ENCODE results near the gene PROSER3. TPM values are rescaled to one million over a fixed set of nuclear protein-coding genes. Genes with fewer than 3 reads are reported as not detected.
A peak's percentile ranks its signal among the peaks of the same experiment; 100 is the strongest.

Gene PROSER3
- total and polyA plus RNA-seq, 8 donors, result 7.2 to 19.6 (median 8.6) TPM

GRCh38 chr19:35776102-35776788 lies 18.3 kb downstream of the PROSER3 start:
- no peak overlapping the region for H3K27ac ChIP-seq
- H3K4me3 ChIP-seq, result peak overlapping the region in 2 of 4 donors; percentile 70 to 80
- H3K9me3 ChIP-seq, result no peaks in the 10 kb centered on the region
- H3K36me3 ChIP-seq, result no peaks in the 10 kb centered on the region
- H3K27me3 ChIP-seq, result no peaks in the 10 kb centered on the region
- intact Hi-C loops (cut with DNase I), result no loop called here
- ATAC-seq, result no peak
- WGBS, 2 donors, result 63 to 74% methylated on average over 12 to 13 of the region's 13 CpGs
- no peak for TF ChIP-seq CTCF (IDR thresholded peaks at IDR 0.05)
- DNase-seq, result no peak
- H3K4me1 ChIP-seq, result no peaks in the 10 kb centered on the region
- no peak for FAIRE-seq

GRCh38 chr19:35777086-35777841 lies 19.3 kb downstream of the PROSER3 start:
- no peak for FAIRE-seq
- DNase-seq, result peak in 1 of 6 donors; percentile 42
- no peak overlapping the region for H3K4me3 ChIP-seq

GRCh38 chr19:35777961-35778360 lies 20.0 kb downstream of the PROSER3 start:
- Histone ChIP-seq H3K9me3 (no peaks in the 10 kb centered on the region), H3K27me3 (no peaks in the 10 kb centered on the region), H3K4me3 (no peak overlapping the region), H3K36me3 (no peaks in the 10 kb centered on the region), H3K4me1 (no peaks in the 10 kb centered on the region), H3K27ac (no peak overlapping the region)
- intact Hi-C loops (cut with DNase I), result no loop called here
- DNase-seq (no peak), FAIRE-seq (no peak), ATAC-seq (no peak)
- 87 to 94% methylated on average over 7 of the region's 7 CpGs for WGBS, 2 donors
- no peak for TF ChIP-seq CTCF (IDR thresholded peaks at IDR 0.05)

More at GRCh38 chr19:35777086-35777841, 19.3 kb downstream of the PROSER3 start:
- no peaks in the 10 kb centered on the region for H3K9me3 ChIP-seq
- H3K36me3 ChIP-seq, result no peaks in the 10 kb centered on the region
- no peak for TF ChIP-seq CTCF (IDR thresholded peaks at IDR 0.05)
- H3K4me1 ChIP-seq, result no peaks in the 10 kb centered on the region
- H3K27me3 ChIP-seq, result no peaks in the 10 kb centered on the region
- WGBS, 2 donors, result 76 to 81% methylated on average over 18 to 19 of the region's 19 CpGs
- intact Hi-C loops (cut with DNase I), result no loop called here
- no peak for ATAC-seq
- H3K27ac ChIP-seq, result no peak overlapping the region

- ATAC-seq (no peak), FAIRE-seq (no peak), DNase-seq (no peak)
- no peaks in the 10 kb centered on the region for H3K9me3 ChIP-seq
- no peak overlapping the region for H3K27ac ChIP-seq
- no peaks in the 10 kb centered on the region for H3K4me1 ChIP-seq
- no peak overlapping the region for H3K4me3 ChIP-seq
- 89 to 93% methylated on average over 8 of the region's 8 CpGs for WGBS, 2 donors
- intact Hi-C loops (cut with DNase I), result no loop called here
- TF ChIP-seq CTCF (IDR thresholded peaks at IDR 0.05), result no peak
- no peaks in the 10 kb centered on the region for H3K27me3 ChIP-seq
- no peaks in the 10 kb centered on the region for H3K36me3 ChIP-seq
These were observed 21.1 kb downstream of the PROSER3 start for GRCh38 chr19:35779033-35779432.

- ATAC-seq, result no peak
- WGBS, 2 donors, result 94 to 95% methylated on average over 16 of the region's 16 CpGs
- no peak for TF ChIP-seq CTCF (IDR thresholded peaks at IDR 0.05)
- FAIRE-seq, result no peak
- no peaks in the 10 kb centered on the region for H3K36me3 ChIP-seq
- H3K4me1 ChIP-seq, result no peaks in the 10 kb centered on the region
- no peaks in the 10 kb centered on the region for H3K9me3 ChIP-seq
- H3K27ac ChIP-seq, result no peak overlapping the region
- intact Hi-C loops (cut with DNase I), result no loop called here
- no peak for DNase-seq
- H3K27me3 ChIP-seq, result no peaks in the 10 kb centered on the region
- no peak overlapping the region for H3K4me3 ChIP-seq
These were observed 22.1 kb downstream of the PROSER3 start for GRCh38 chr19:35780058-35780457.
